Measurements from ENCODE around the gene TWF1.
"Not testable (repeated sequence)": the region's sequence is repeated elsewhere in the genome, so short reads cannot be mapped to it uniquely, and the experiment has no call there.

The TWF1 gene

GRCh38 chr12:43805860-43806736 lies at the start of gene TWF1:
Gene TWF1 (minus strand): TSS chr12:43806317. CDS start chr12:43806245, 72 bp downstream.
- peak within 1 kb of the TSS; percentile 89 for H3K27ac ChIP-seq
- TF ChIP-seq CTCF (conservative IDR thresholded peaks at IDR 0.05) (peak; percentile 37), ZFX (IDR thresholded peaks at IDR 0.05) (peak; percentile 94)

- H3K27ac ChIP-seq: no peak overlapping the region
- TF ChIP-seq ZFX (IDR thresholded peaks at IDR 0.05) (no peak), CTCF (conservative IDR thresholded peaks at IDR 0.05) (no peak)
Observed at GRCh38 chr12:43852744-43853143, 46.6 kb upstream of the TWF1 start.

- no peak overlapping the region for H3K27ac ChIP-seq
- TF ChIP-seq CTCF (conservative IDR thresholded peaks at IDR 0.05): no peak
- no peak for TF ChIP-seq ZFX (IDR thresholded peaks at IDR 0.05)
Observed at GRCh38 chr12:43848786-43849185, 42.7 kb upstream of the TWF1 start.

- no peak for TF ChIP-seq CTCF (conservative IDR thresholded peaks at IDR 0.05)
- no peak for TF ChIP-seq ZFX (IDR thresholded peaks at IDR 0.05)
- no peak overlapping the region for H3K27ac ChIP-seq
Observed at GRCh38 chr12:43848226-43848507, 42.0 kb upstream of the TWF1 start.

- H3K27ac ChIP-seq: not testable (repeated sequence)
Observed at GRCh38 chr12:43847425-43848225, 41.5 kb upstream of the TWF1 start.

- H3K27ac ChIP-seq: no peak overlapping the region
- TF ChIP-seq CTCF (conservative IDR thresholded peaks at IDR 0.05) (no peak), ZFX (IDR thresholded peaks at IDR 0.05) (no peak)
Observed at GRCh38 chr12:43842259-43842658, 36.1 kb upstream of the TWF1 start.

- TF ChIP-seq ZFX (IDR thresholded peaks at IDR 0.05): no peak
- no peak for TF ChIP-seq CTCF (conservative IDR thresholded peaks at IDR 0.05)
- no peak overlapping the region for H3K27ac ChIP-seq
Observed at GRCh38 chr12:43841253-43841652, 35.1 kb upstream of the TWF1 start.

All from C4-2B (cell line).